ENCODE data around the gene SMG9.

DNA sequence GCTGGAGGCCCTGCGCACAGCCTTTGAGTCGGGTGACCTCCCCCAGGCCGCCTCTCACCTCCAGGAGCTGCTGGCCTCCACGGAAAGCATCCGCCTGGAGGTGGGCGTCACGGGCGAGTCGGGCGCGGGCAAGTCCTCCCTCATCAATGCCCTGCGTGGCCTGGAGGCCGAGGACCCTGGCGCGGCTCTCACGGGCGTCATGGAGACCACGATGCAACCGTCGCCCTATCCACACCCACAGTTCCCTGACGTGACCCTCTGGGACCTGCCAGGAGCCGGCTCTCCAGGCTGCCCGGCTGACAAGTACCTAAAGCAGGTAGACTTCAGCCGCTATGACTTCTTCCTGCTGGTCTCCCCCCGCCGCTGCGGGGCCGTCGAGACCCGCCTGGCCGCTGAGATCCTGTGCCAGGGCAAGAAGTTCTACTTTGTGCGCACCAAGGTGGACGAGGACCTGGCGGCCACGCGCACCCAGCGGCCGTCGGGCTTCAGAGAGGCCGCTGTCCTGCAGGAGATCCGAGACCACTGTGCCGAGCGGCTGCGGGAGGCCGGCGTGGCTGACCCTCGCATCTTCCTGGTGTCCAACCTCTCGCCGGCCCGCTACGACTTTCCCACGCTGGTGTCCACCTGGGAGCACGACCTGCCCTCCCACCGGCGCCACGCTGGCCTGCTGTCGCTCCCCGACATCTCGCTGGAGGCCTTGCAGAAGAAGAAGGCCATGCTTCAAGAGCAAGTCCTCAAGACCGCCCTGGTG lies 36.0 kb downstream of the SMG9 start:
- TF ChIP-seq, protein P1, sequence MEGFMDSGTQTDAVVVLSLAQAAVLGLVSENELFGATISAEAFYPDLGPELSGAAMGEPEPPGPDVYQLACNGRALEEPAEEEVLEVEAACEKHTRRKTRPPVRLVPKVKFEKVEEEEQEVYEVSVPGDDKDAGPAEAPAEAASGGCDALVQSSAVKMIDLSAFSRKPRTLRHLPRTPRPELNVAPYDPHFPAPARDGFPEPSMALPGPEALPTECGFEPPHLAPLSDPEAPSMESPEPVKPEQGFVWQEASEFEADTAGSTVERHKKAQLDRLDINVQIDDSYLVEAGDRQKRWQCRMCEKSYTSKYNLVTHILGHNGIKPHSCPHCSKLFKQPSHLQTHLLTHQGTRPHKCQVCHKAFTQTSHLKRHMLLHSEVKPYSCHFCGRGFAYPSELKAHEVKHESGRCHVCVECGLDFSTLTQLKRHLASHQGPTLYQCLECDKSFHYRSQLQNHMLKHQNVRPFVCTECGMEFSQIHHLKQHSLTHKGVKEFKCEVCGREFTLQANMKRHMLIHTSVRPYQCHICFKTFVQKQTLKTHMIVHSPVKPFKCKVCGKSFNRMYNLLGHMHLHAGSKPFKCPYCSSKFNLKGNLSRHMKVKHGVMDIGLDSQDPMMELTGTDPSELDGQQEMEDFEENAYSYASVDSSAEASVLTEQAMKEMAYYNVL (CRISPR knock-in tag; IDR thresholded peaks at IDR 0.05; ENCODE audit: borderline replicate concordance), result no peak
- TF ChIP-seq, protein P2, sequence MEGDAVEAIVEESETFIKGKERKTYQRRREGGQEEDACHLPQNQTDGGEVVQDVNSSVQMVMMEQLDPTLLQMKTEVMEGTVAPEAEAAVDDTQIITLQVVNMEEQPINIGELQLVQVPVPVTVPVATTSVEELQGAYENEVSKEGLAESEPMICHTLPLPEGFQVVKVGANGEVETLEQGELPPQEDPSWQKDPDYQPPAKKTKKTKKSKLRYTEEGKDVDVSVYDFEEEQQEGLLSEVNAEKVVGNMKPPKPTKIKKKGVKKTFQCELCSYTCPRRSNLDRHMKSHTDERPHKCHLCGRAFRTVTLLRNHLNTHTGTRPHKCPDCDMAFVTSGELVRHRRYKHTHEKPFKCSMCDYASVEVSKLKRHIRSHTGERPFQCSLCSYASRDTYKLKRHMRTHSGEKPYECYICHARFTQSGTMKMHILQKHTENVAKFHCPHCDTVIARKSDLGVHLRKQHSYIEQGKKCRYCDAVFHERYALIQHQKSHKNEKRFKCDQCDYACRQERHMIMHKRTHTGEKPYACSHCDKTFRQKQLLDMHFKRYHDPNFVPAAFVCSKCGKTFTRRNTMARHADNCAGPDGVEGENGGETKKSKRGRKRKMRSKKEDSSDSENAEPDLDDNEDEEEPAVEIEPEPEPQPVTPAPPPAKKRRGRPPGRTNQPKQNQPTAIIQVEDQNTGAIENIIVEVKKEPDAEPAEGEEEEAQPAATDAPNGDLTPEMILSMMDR (CRISPR knock-in tag; IDR thresholded peaks at IDR 0.05), result no peak
- no peak for TF ChIP-seq SNRNP70 (IDR thresholded peaks at IDR 0.05; ENCODE audit: low read depth, low read length)
- TF ChIP-seq, protein P3, sequence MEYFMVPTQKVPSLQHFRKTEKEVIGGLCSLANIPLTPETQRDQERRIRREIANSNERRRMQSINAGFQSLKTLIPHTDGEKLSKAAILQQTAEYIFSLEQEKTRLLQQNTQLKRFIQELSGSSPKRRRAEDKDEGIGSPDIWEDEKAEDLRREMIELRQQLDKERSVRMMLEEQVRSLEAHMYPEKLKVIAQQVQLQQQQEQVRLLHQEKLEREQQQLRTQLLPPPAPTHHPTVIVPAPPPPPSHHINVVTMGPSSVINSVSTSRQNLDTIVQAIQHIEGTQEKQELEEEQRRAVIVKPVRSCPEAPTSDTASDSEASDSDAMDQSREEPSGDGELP (IDR thresholded peaks at IDR 0.05; ENCODE audit: borderline replicate concordance, low read depth), result no peak
- TF ChIP-seq, protein P4, sequence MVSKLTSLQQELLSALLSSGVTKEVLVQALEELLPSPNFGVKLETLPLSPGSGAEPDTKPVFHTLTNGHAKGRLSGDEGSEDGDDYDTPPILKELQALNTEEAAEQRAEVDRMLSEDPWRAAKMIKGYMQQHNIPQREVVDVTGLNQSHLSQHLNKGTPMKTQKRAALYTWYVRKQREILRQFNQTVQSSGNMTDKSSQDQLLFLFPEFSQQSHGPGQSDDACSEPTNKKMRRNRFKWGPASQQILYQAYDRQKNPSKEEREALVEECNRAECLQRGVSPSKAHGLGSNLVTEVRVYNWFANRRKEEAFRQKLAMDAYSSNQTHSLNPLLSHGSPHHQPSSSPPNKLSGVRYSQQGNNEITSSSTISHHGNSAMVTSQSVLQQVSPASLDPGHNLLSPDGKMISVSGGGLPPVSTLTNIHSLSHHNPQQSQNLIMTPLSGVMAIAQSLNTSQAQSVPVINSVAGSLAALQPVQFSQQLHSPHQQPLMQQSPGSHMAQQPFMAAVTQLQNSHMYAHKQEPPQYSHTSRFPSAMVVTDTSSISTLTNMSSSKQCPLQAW (CRISPR knock-in tag; IDR thresholded peaks at IDR 0.05), result no peak
- no peak for TF ChIP-seq TCF12 (IDR thresholded peaks at IDR 0.05)
- no peak for TF ChIP-seq TCF12 (CRISPR knock-in tag; IDR thresholded peaks at IDR 0.05)
- TF ChIP-seq, protein P5, sequence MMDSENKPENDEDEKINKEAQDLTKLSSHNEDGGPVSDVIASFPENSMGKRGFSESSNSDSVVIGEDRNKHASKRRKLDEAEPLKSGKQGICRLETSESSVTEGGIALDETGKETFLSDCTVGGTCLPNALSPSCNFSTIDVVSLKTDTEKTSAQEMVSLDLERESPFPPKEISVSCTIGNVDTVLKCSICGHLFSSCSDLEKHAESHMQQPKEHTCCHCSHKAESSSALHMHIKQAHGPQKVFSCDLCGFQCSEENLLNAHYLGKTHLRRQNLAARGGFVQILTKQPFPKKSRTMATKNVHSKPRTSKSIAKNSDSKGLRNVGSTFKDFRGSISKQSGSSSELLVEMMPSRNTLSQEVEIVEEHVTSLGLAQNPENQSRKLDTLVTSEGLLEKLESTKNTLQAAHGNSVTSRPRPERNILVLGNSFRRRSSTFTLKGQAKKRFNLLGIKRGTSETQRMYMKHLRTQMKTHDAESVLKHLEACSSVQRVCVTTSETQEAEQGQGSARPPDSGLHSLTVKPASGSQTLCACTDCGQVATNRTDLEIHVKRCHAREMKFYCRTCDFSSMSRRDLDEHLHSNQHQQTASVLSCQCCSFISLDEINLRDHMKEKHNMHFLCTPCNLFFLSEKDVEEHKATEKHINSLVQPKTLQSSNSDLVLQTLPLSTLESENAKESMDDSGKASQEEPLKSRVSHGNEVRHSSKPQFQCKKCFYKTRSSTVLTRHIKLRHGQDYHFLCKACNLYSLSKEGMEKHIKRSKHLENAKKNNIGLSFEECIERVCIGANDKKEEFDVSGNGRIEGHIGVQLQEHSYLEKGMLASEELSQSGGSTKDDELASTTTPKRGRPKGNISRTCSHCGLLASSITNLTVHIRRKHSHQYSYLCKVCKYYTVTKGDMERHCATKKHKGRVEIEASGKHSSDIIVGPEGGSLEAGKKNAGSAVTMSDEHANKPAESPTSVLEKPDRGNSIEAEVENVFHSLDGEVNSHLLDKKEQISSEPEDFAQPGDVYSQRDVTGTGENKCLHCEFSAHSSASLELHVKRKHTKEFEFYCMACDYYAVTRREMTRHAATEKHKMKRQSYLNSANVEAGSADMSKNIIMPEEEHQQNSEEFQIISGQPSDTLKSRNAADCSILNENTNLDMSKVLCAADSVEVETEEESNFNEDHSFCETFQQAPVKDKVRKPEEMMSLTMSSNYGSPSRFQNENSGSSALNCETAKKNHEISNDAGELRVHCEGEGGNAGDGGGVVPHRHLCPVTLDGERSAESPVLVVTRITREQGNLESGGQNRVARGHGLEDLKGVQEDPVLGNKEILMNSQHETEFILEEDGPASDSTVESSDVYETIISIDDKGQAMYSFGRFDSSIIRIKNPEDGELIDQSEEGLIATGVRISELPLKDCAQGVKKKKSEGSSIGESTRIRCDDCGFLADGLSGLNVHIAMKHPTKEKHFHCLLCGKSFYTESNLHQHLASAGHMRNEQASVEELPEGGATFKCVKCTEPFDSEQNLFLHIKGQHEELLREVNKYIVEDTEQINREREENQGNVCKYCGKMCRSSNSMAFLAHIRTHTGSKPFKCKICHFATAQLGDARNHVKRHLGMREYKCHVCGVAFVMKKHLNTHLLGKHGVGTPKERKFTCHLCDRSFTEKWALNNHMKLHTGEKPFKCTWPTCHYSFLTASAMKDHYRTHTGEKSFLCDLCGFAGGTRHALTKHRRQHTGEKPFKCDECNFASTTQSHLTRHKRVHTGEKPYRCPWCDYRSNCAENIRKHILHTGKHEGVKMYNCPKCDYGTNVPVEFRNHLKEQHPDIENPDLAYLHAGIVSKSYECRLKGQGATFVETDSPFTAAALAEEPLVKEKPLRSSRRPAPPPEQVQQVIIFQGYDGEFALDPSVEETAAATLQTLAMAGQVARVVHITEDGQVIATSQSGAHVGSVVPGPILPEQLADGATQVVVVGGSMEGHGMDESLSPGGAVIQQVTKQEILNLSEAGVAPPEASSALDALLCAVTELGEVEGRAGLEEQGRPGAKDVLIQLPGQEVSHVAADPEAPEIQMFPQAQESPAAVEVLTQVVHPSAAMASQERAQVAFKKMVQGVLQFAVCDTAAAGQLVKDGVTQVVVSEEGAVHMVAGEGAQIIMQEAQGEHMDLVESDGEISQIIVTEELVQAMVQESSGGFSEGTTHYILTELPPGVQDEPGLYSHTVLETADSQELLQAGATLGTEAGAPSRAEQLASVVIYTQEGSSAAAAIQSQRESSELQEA (CRISPR knock-in tag; IDR thresholded peaks at IDR 0.05; ENCODE audit: not compliant biosample characterization), result no peak
- no peak for TF ChIP-seq YY1 (IDR thresholded peaks at IDR 0.05; ENCODE audit: insufficient read depth, insufficient replicate concordance, low read depth, low read length)
- no peak for TF ChIP-seq ATF7 (IDR thresholded peaks at IDR 0.05)
- TF ChIP-seq ATF7 (CRISPR knock-in tag; IDR thresholded peaks at IDR 0.05), result no peak
- TF ChIP-seq ZNF260 (CRISPR knock-in tag; IDR thresholded peaks at IDR 0.05; ENCODE audit: borderline replicate concordance, low read depth), result no peak
- TF ChIP-seq, protein P6, sequence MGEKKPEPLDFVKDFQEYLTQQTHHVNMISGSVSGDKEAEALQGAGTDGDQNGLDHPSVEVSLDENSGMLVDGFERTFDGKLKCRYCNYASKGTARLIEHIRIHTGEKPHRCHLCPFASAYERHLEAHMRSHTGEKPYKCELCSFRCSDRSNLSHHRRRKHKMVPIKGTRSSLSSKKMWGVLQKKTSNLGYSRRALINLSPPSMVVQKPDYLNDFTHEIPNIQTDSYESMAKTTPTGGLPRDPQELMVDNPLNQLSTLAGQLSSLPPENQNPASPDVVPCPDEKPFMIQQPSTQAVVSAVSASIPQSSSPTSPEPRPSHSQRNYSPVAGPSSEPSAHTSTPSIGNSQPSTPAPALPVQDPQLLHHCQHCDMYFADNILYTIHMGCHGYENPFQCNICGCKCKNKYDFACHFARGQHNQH (CRISPR knock-in tag; IDR thresholded peaks at IDR 0.05), result no peak
- no peak for TF ChIP-seq CEBPB (IDR thresholded peaks at IDR 0.05; ENCODE audit: borderline replicate concordance, low read depth, low read length)

Measured in HepG2 (cell line).